Stimulated activated CD4-positive, alpha-beta T cell treated with anti-CD3 and anti-CD28 coated beads, TNF-alpha, amount 100 ng/mL, for 48 hours (primary cell): ENCODE data around the gene HOXB7.

Experiments used
- DNase-seq, 3 donors: peaks; one replicate each; pipeline ENCODE4 v3.0.0-alpha.2; 2020; ENCODE audit warnings: low read depth in 3 of 3

HOXB7 gene

DNA sequence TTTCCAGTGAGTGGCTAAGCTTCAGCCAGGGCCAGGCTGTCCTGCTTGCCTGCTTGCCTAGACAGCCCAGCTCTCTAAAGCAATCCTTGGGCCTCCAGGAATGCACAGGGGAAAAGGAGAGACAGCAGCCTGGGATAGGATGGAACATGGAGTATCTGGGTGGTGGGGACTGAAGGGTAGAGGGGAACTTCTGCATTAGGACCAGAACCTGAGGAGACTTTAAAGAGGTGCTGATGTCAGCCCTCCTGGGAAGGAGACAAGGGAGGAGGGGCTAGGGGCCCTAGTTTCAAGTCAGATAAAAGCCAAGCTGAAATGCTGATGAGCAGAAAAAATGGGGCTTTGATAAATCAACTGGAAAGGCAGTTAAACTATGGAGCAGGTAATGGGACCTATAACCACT, 1.8 kb downstream of the HOXB7 start:
- DNase-seq = no peak

DNA sequence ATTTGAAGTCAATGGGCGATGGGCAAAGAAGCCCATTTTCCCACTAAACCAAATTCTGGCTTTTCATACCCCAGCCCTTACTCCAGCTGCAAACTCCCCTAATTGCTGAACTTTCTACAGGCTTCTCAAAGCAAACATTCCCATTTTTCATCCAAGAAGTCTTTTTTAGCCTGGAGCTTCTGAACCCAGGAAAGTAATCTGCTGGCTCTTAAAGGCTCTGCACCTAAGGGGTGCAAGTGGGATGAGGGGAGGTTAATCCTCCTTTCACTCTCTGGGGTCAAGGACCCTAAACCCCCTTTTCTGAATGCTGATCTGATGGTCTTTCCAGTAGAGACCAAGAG, 2.4 kb downstream of the HOXB7 start:
- DNase-seq = no peak

GRCh38 chr17:48606892-48607614, 3.8 kb downstream of the HOXB7 start:
- no peak for DNase-seq

GRCh38 chr17:48605991-48606891, 4.6 kb downstream of the HOXB7 start:
- no peak for DNase-seq

DNA sequence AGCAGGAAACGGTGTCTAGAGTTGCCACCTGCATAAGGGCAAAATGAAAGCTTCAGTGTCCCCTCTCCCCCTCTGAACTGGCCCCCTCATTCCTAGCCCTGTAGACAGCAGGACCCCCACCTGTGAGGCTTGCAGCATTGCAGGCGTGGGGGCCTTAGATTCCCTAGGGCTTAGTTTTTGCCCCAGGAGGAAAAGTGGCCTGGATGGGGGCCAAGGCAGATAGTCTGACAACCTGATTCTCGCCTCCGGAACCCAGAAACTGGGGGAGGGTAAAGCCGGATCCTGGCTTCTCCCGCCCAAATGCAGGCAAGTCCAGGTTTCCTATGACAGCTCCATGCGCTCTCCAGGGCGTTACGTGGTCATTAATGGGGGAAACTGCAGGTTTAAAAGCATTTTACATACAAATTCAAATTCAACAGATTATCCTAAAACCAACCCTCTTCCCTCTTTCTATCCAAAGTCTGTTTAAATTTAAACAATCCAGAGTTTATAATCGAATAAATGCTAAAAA, 5.4 kb downstream of the HOXB7 start:
- no peak for DNase-seq

DNA sequence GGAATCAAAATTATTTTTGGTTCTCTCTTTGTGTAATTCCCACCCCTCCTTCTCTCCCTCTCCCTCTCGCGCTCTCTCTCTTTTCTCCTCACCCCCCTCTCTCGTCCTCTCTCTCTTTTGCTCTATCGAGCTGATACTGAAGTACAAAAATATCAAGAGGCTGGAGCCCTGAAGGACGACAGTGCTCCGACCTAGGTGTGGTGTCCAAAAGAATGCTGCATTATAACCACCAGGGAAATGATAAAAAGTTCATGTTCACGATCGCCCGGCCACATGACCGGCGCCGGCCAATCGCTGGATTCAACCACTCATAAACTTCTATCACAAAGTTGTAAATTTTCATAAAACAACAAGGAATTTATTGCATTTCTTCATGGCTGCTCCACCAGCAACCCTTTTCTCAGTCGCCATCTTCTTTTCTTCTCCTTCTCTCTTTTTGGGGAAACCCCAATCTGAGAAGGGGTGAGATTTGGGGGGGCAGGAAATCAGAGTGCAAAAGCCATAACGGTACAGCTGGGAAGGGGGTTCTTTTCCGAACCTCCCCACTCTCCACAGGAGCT, 6.0 kb downstream of the HOXB7 start, which contains the start of gene HOXB6:
Gene HOXB6, minus strand, starts transcription at position 217 of the 560 bp plus-strand sequence. CDS start 6,836 bp downstream, outside the sequence.
- no peak for DNase-seq

DNA sequence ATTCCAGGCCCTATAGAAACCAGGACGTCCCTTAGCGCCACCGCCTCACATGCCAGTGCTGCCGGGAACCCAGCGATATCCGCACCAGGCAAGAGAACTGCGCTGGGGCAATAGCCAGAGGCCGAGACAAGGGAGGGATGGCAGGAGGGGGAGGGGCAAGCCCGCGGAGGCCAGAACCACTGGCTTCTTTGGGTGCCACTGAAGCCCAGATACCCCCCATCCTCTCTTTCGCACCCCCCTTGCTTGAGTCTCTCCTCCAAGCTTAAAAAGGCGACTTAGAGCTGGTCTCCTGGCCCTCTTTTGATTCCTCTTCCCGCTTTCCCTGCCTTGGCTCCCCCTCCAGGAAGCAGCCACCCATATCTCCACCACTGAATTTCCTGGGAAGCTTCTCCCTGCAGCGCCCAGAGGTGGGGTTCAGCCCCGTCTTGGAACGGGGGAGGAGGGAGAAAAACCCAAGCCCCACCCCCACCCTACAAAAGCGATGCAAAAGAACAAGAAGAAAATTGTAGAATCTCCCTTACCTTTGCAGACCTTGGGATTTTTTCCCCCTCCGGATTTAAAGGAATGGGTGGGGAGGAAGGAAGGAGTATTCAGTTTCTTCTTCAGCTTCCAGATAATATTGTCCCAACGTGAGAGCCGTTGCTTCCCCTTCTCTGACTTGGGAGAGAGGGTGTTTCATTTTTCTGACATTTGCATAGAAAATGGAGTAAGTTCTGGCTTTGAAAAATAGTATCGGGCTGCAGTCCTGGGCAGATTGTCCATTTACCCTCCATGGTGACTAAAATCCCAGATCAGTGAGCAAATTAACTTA, 6.7 kb downstream of the HOXB7 start:
- no peak for DNase-seq

GRCh38 chr17:48601539-48602425, 9.0 kb downstream of the HOXB7 start:
- no peak for DNase-seq

DNA sequence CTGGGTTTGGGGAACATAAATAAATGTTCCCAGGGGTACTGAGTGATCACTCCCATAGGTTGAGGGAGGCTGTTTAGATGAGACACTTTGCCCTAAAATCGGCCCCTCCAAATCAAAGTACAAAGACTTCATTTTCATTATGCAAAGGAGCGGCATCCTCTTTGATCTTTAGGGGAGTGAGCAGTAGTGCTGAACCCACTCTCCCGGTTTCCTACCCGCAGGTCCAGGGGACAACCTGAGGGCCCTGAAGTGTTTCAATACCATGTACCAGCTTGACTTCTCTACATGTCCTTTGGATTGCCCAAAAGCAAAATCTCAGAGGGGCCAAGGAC, 9.6 kb downstream of the HOXB7 start:
- no peak for DNase-seq

- DNase-seq = no peak
Measured at GRCh38 chr17:48600244-48601098, 10.3 kb downstream of the HOXB7 start.

- no peak for DNase-seq
Measured at GRCh38 chr17:48599354-48599753, 11.5 kb downstream of the HOXB7 start.

DNA sequence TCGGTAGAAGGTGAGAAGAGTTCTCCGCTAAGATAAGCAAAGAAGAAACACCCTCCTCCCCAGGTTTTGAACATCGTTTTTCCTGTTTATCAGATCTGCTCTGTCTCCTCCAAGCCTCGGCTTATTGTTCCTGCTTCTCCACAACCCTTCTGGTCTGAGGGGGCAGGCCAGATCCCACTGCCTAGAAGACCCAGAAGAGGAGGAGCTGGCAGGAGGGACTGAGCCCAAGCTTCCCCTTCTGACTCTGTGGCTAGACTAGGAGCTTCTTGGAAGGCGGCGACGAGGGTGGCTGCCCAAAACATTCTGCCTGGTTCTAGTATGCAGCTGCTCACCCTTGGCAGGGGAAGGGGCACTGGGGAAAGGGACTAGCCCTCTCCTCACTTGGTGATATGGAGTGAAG, 12.1 kb downstream of the HOXB7 start:
- no peak for DNase-seq

GRCh38 chr17:48597778-48598631, 12.8 kb downstream of the HOXB7 start:
- no peak for DNase-seq

GRCh38 chr17:48597528-48597777, 13.4 kb downstream of the HOXB7 start:
- no peak for DNase-seq

DNA sequence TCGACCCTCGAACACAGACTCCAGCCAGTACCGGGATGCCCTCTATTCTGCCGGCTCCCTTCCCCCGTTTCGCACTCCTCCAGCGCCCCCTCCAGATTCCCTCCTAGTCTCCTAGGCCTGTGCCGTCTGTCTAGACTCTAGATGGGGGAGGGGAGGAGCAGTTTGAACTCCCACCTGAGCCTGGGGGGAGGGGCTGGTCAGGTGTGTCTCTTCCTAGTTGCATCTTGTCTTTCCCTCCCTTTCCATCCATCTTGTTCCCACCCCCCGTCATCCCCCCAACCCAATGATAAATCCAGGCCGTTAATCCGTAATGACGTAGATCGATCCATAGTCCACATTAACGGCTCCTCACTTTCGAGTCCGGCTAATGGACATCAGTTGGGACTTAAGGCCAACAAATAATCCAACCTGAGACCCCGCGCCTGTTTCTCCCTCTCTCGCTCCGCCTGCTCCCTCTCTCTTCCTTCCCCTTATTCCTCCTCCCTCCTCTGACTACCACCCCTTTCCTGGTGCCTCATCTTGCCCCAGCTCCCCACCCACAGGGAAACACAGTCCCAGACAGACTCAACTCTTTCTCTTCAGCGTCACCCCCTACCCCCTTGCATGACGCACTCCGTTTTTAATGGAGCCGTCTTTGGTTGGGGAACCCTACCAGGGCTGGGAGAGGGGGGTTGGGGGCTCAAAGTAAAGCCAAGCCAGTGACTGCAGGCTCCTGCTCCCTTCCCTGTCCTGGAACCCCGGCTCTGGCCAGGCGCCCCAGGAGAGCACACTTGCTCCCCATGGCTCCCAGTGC, 13.9 kb downstream of the HOXB7 start:
- no peak for DNase-seq

DNA sequence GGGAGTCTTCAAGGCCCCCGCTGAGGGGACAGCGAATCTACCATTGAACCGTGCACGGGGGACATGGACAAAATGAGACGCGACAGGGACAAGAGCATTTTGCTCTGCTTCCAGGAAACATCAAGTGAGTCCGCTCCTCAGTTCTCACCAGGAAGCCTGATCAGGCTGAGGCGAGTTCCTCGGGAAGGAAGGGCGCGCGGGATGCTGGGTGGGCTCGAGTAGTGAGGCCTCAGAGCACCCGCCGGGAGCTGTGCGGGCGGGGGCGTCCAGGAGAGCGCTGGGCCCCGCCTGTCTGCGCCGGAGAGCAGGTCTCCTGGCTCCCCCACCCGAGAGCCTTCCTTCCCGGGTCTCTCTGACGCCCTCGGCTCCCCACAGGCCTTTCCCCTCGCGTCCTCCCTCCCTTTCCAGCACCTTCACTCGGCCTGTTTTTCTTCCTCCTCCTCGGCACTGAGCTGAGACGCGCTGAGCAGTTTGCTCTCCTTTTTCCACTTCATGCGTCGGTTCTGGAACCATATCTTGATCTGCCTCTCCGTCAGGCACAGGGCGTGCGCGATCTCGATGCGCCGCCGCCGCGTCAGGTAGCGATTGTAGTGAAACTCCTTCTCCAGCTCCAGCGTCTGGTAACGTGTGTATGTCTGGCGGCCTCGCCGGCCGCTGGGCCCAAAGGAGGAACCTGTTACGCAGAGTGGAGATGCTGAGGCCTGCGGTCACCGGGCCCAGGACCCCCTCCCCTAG, 14.7 kb downstream of the HOXB7 start:
- no peak for DNase-seq

DNA sequence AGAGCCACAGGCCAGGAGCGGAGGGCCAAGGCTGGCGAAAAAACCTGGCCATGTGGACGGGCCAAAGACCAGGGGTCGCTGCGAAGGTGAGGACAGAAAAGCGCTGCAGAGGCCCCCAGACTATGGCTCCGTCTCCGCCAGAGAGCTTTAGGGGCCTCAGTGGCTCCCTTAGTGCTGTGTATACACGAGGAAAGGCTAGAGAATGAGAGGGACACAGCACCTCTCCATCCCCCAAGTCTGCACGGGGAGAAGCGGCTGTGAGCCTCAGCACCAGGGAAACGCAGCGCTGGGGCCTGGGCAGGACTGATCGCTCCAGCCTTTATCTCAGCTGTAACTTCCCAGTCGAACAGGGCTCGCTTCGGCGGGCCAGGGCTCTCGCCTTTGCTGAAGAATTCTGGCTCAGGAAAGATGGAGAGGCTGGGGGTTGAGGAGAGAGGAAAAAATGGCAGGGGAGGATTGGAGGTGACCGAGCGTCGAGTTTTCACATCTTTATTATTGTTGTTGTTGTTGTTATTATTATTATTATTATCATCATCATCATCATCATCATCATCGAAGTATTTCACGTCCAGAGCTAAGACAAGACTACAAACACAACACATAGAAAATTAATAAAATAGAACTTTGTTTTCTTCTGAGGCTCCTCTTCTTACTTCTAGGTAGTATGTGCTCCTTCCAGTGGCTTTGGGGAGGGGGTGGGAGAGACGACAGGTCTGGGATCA, 15.4 kb downstream of the HOXB7 start:
- no peak for DNase-seq
